ENCODE data around the gene MORF4L1.

DNA sequence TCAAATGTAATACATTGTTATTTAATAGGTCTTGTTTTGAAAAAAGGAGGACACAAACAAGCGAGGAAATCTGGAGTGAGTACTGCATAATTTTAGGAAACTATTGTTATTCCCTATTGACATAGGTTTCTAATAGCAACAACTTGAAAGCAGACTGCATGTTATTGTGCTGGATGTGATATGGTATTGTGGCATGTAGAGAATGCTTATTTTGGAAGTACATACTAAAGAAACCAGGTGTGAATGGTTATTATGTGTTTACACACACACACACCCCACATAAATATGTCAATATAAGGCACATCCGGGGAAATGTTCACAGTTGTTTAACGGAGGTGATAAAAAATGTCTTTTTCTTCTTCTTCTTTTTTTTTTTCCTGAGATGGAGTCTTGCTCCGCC is 5.9 kb upstream of the MORF4L1 start:
- TF ChIP-seq, protein P1, sequence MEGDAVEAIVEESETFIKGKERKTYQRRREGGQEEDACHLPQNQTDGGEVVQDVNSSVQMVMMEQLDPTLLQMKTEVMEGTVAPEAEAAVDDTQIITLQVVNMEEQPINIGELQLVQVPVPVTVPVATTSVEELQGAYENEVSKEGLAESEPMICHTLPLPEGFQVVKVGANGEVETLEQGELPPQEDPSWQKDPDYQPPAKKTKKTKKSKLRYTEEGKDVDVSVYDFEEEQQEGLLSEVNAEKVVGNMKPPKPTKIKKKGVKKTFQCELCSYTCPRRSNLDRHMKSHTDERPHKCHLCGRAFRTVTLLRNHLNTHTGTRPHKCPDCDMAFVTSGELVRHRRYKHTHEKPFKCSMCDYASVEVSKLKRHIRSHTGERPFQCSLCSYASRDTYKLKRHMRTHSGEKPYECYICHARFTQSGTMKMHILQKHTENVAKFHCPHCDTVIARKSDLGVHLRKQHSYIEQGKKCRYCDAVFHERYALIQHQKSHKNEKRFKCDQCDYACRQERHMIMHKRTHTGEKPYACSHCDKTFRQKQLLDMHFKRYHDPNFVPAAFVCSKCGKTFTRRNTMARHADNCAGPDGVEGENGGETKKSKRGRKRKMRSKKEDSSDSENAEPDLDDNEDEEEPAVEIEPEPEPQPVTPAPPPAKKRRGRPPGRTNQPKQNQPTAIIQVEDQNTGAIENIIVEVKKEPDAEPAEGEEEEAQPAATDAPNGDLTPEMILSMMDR (IDR thresholded peaks at IDR 0.05): no peak
- no peak for TF ChIP-seq EZH2 (IDR thresholded peaks at IDR 0.05)
